Suprapubic skin (tissue), 4 donors: Measurements from ENCODE around the gene CHL1.

Experiments used
- CTCF ChIP-seq, 2 donors: fragments of 200-600 bp in 1 of 2; fragments of 450-650 bp in 1 of 2; sonication (generic) in 1 of 2; IDR thresholded peaks; one replicate each; pipeline ENCODE4 v1.5.1; 2016 to 2019; ENCODE audit warnings: antibody characterized with exemption in 2 of 2, mild to moderate bottlenecking in 1 of 2, moderate library complexity in 1 of 2
- EP300 ChIP-seq: sonication (generic); formaldehyde crosslinking; IDR thresholded peaks from one replicate; pipeline ENCODE4 v1.6.1; 2017; ENCODE audit warnings: antibody characterized with exemption
- POLR2A ChIP-seq, 2 donors: fragments of 450-650 bp; IDR thresholded peaks; one replicate each; pipeline ENCODE4 v1.6.1; 2017; ENCODE audit warnings: antibody characterized with exemption in 2 of 2, mild to moderate bottlenecking in 2 of 2, moderate library complexity in 2 of 2
- POLR2AphosphoS5 ChIP-seq, 3 donors: sonication (generic); formaldehyde crosslinking; IDR thresholded peaks; one replicate each; pipeline ENCODE4 v1.6.1; 2017; ENCODE audit warnings: antibody characterized with exemption in 3 of 3

- TF ChIP-seq CTCF (IDR thresholded peaks at IDR 0.05): no peak
- TF ChIP-seq POLR2A (IDR thresholded peaks at IDR 0.05): no peak
- TF ChIP-seq EP300: no peak
- no peak for TF ChIP-seq POLR2AphosphoS5 (IDR thresholded peaks at IDR 0.05)
Observed at GRCh38 chr3:352599-352998, 156.0 kb downstream of the CHL1 start.
